GM19455 (cell line): ENCODE measurements around the gene MTHFSD.

Experiments
- ATAC-seq: cut with Tn5 transposase; IDR thresholded peaks from one replicate; pipeline ENCODE4 v1.9.1; 2021; ENCODE audit not compliant: unreplicated experiment

Gene MTHFSD

GRCh38 chr16:86531191-86531545, 23.9 kb downstream of the MTHFSD start:
- ATAC-seq, result no peak

DNA sequence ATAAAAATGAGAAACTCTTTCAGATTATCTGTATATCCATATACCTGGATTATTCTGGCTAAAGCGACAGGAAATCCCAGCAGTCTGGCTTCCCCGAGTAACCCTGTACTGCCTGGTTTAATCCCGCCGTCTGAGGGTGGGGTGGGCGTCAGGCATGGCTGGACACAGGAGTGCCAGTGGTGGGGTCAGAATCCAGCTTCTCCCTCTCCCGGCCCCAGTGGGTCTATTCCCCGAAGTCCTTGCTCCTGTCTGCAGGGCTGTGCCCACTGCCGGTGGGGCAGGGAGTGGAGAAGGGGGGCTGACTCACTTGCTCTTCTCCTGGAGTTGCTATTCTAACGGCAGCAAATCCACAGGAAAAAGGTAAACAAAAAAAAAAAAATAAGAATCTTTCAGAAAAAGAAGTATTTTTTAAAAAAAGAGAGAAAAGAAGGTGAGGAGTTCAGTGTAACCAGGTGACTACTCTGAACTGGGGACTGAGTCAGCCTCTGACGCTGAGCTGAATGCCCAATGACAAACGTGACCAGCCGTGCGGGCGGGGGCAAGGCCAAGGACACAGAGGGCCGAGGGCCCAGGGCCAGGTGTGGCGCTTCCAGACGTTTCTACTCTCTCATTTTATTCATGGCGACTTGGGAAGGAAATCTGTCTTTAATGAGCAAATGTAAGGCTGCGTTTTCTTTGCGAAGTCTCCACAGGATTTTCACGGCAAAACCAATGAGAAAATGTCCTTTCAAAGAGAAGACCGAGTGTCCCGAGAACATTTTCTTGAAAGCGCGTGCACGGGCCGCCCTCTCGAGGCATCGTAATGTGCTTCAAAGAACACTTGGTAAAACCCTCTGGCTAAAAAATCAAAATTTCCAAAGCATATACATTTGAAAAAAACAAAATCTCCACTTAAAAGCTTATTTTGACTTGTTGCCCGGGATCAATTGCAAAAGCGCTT, 24.5 kb downstream of the MTHFSD start:
- no peak for ATAC-seq

GRCh38 chr16:86529160-86529559, 25.9 kb downstream of the MTHFSD start:
- ATAC-seq, result no peak

DNA sequence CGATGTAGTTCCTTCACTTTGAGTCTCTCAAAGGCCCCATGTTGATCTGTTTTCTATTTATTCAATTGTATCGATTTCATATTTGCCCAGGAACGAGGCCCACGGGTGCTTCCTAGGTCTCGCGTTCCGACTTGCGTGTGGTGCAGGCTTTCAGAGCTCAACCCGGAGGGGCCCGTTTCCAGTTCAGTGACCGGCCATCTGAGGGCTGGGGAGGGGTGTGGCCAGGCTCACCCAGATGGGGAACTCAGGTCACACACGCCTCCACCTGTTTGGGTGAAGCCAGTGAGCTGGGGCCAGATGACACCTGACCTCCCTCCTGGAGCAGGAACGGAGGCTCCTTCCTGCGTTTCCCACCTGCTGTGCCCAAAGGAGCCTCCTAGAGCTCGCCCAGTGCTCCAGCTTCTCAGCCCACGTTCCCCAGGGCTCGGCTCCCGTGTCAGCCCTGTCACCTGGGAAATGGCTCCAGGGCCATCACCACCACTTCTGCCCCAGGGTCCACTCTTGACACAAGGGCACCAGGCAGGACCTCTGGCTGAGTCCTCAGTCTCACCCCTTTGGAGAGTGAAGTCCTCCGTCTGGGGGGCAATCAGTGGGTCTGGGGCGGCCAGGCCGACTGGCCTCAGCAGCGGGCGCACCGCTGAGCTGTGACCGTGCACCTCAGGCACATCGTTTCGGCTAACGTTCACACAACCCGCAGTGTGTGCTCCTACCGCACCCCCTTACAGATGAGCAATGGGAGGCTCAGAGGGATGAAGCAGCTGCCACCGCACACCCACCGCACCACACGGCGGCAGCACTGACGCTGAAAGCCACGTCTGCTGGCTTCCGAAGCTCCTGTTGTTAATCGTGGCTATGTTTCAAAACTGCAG, 26.7 kb downstream of the MTHFSD start:
- ATAC-seq, result no peak

DNA sequence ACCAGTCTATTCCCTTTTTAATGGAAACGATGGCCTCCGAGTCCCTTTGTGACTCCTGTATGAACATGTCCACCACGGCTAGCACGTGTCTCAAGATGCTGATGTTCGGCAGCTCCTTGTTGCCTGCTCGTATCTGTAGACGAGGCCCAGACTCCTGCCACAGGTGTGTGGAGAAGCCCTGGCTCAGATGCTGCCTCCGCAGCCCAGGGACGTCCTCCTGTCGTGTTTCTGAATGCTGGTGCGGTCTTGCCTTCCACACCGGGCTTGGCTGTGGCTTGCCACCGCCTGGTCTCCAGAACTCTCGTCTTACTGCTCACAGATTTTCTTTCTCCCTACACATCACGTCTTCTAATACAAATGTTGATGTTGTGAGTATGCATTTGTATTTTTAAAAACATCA, 27.7 kb downstream of the MTHFSD start:
- no peak for ATAC-seq

GRCh38 chr16:86525696-86526095, 29.3 kb downstream of the MTHFSD start:
- no peak for ATAC-seq

- ATAC-seq, result no peak
These were observed 31.0 kb downstream of the MTHFSD start for GRCh38 chr16:86524029-86524428.

DNA sequence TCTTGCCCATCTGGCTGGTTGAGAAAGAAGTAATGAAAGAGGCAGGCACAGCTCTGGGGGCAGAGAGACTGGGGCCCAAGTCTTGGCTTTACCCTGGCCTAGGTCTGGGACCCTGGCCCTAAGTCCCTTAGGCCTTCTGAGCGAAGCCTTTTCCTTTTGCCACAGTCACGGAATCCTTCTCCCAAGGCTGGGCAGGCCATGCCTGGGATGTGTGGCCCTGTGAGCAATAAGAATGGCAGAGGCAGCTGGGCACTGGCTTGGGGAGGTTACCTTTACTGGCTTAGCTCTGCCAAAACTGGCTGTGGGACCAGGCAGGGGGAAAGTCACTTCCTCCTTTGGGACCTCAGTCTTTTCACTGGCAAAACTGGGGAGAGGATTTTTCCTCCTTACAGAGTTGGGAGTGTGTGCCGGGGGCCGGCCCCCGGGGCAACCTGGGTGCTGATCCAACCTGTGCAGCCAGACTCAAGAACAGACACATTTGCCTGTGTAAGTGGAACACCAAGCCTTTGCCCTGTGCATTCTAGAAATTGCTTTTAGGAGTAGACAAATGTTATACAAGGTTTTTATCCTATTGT, 31.8 kb downstream of the MTHFSD start:
- no peak for ATAC-seq

DNA sequence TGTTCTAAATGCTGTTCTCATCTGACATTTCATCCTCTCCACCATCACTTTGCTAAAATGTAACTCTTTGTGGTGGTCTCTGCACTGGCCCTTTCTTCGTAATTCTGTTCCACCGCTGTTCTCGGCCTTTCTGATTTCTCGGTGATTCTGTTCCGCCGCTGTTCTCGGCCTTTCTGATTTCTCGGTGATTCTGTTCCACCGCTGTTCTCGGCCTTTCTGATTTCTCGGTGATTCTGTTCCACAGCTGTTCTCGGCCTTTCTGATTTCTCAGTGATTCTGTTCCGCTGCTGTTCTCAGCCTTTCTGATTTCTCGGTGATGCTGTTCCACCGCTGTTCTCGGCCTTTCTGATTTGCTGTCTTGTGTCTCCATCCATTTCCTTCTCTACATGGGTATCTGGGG, 32.4 kb downstream of the MTHFSD start:
- no peak for ATAC-seq

DNA sequence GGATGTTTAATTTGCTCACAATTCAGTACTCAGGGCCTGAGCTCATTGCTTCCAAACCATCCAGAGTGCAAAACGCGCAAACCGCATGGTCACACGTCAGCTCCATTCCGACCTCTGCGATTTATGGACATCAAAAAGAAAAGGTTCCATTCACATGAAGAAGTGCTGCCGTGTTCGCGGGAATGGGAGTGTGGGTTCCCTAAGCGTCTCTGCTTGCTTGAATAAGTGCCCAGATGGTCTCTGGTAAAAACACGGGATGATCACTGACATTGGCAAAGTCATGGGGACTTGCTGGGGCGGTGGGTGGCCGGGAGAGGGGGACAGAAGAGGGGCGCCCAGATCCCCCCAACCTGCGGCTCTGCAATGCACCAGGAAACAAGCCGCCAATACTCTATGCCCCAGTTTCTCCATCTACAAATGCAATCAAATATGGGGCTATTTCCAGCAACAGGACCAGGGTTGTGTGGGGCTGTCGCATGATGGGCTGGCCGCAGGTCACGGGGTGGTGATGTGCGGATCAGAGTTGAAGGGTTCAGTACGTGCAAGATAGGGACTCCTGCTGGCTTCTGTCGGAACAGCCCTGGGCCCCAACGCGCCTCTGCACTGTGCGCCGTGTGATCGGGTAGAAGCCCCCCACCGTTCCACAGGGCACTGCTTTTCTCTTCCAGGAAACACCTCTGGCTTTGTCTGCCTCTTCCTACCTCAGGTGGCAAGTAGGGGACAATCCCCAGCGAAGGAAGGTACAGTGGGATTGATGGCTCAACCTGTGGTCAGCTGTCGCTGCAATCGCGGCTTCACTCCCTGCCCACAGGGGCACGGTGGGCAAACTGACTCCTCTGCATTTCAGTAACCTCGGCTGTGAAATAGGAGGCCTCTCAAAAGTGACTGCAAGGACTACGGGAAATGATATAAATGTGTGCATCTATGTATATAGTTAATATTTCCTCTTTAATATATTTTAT, 33.5 kb downstream of the MTHFSD start:
- no peak for ATAC-seq

- ATAC-seq, result no peak
These were observed 34.5 kb downstream of the MTHFSD start for GRCh38 chr16:86520317-86521210.

- ATAC-seq, result no peak
These were observed 35.3 kb downstream of the MTHFSD start for GRCh38 chr16:86519649-86520316.

GRCh38 chr16:86519007-86519648, 35.9 kb downstream of the MTHFSD start:
- no peak for ATAC-seq

DNA sequence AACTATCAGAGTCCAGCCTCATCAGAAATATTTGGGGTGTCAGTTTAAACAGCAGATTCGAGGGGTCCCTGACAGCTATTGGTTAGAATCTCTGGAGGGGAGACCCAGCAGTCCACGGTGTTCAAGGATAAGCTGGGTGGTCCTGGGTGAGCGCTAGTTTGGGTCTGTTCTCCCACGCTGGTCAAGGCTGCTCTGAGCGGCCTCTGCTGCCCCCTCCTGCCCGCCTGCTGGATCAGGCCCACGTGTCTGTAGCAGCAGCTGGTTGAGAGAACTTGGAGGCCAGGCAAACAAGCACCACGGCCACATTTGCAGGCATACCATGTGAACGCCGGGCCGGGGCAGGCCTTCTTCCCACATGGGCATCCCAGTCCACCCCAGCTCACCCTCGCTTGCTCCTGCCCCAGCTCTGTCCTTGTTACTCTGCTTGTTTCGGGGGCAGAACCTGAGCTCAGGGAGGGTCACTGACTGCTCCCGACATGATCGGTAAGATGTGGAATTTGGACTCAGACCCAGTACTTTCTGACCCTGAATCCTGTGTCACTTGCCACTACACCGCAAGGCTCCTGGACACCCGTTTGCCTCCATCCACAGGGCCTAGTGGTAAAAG, 37.3 kb downstream of the MTHFSD start:
- no peak for ATAC-seq

GRCh38 chr16:86517033-86517432, 38.0 kb downstream of the MTHFSD start:
- ATAC-seq, result no peak

GRCh38 chr16:86516623-86517003, 38.4 kb downstream of the MTHFSD start:
- ATAC-seq, result no peak

GRCh38 chr16:86515777-86516622, 39.0 kb downstream of the MTHFSD start:
- no peak for ATAC-seq
